Liver (tissue), 9 donors: ENCODE results near the gene GRIK2. TPM values are rescaled to one million over a fixed set of nuclear protein-coding genes. Genes with fewer than 3 reads are reported as not detected.

ENCODE experiments used
- DNase-seq: peaks from one replicate; pipeline ENCODE4 v3.0.0-alpha.2; 2017; ENCODE audit warnings: low spot score
- H3K27ac ChIP-seq, 2 donors: one replicate each; pipeline ENCODE4 v1.7.0; 2013; ENCODE audit warnings: inconsistent platforms in 2 of 2, low read length in 2 of 2, control low read depth in 1 of 2, low read depth in 1 of 2, mild to moderate bottlenecking in 1 of 2
- H3K27me3 ChIP-seq, 4 donors: one replicate each; pipeline versions ENCODE4 v1.6.1 to v1.7.0; 2013; ENCODE audit warnings: low read length in 3 of 4, inconsistent platforms in 1 of 4, mild to moderate bottlenecking in 1 of 4, moderate library complexity in 1 of 4; ENCODE audit not compliant: control insufficient read depth in 4 of 4, insufficient read depth in 4 of 4
- H3K36me3 ChIP-seq, 4 donors: one replicate each; pipeline versions ENCODE4 v1.6.1 to v1.7.0; 2013; ENCODE audit warnings: low read length in 3 of 4, mild to moderate bottlenecking in 3 of 4, low read depth in 1 of 4, moderate library complexity in 1 of 4; ENCODE audit not compliant: control insufficient read depth in 4 of 4, insufficient read depth in 3 of 4
- H3K4me1 ChIP-seq, 4 donors: one replicate each; pipeline versions ENCODE4 v1.6.1 to v1.7.0; 2013; ENCODE audit warnings: low read length in 3 of 4, mild to moderate bottlenecking in 3 of 4, moderate library complexity in 1 of 4; ENCODE audit not compliant: control insufficient read depth in 4 of 4, insufficient read depth in 4 of 4
- H3K4me3 ChIP-seq, 3 donors: one replicate each; pipeline versions ENCODE4 v1.6.1 to v1.7.0; 2013; ENCODE audit warnings: low read length in 3 of 3, control low read depth in 1 of 3, low read depth in 1 of 3, mild to moderate bottlenecking in 1 of 3
- H3K9ac ChIP-seq, 2 donors: one replicate each; pipeline ENCODE4 v1.7.0; 2013; ENCODE audit warnings: low read length in 2 of 2, mild to moderate bottlenecking in 2 of 2, moderate library complexity in 2 of 2, control low read depth in 1 of 2, low read depth in 1 of 2
- H3K9me3 ChIP-seq, 4 donors: one replicate each; pipeline versions ENCODE4 v1.6.1 to v1.7.0; 2013; ENCODE audit warnings: low read length in 3 of 4; ENCODE audit not compliant: control insufficient read depth in 4 of 4
- CTCF ChIP-seq: fragments of 150-350 bp; IDR thresholded peaks from 2 replicates; pipeline ENCODE4 v1.5.1; 2017; ENCODE audit warnings: improper control_type of control experiment, low read depth, low read length; ENCODE audit not compliant: missing input control
- EGR1 ChIP-seq, 2 donors: IDR thresholded peaks; 2 replicates each; pipeline ENCODE4 v1.6.1; 2016 to 2018; ENCODE audit warnings: antibody characterized with exemption in 2 of 2, low read depth in 2 of 2
- FOXA1 ChIP-seq: IDR thresholded peaks from 2 replicates; pipeline ENCODE4 v1.6.1; 2016; ENCODE audit warnings: antibody characterized with exemption
- FOXA2 ChIP-seq: IDR thresholded peaks from 2 replicates; pipeline ENCODE4 v1.6.1; 2016; ENCODE audit warnings: antibody characterized with exemption
- GABPA ChIP-seq, 2 donors: IDR thresholded peaks in 1 of 2; conservative IDR thresholded peaks in 1 of 2; 2 replicates each; pipeline ENCODE4 v1.6.1; 2016; ENCODE audit warnings: antibody characterized with exemption in 2 of 2, mild to moderate bottlenecking in 1 of 2, moderate library complexity in 1 of 2
- HNF4A ChIP-seq, 2 donors: conservative IDR thresholded peaks; 2 replicates each; pipeline ENCODE4 v1.6.1; 2016; ENCODE audit warnings: antibody characterized with exemption in 2 of 2, mild to moderate bottlenecking in 2 of 2
- HNF4G ChIP-seq: IDR thresholded peaks from 2 replicates; pipeline ENCODE4 v1.6.1; 2016; ENCODE audit warnings: antibody characterized with exemption
- JUND ChIP-seq, 2 donors: IDR thresholded peaks; 2 replicates each; pipeline ENCODE4 v1.6.1; 2016; ENCODE audit warnings: antibody characterized with exemption in 2 of 2
- NR2F2 ChIP-seq: IDR thresholded peaks from 2 replicates; pipeline ENCODE4 v1.6.1; 2016; ENCODE audit warnings: antibody characterized with exemption
- RXRA ChIP-seq, 2 donors: IDR thresholded peaks; 2 replicates each; pipeline ENCODE4 v1.6.1; 2017 to 2018; ENCODE audit warnings: antibody characterized with exemption in 2 of 2, mild to moderate bottlenecking in 1 of 2
- SP1 ChIP-seq: IDR thresholded peaks from 2 replicates; pipeline ENCODE4 v1.6.1; 2018; ENCODE audit warnings: antibody characterized with exemption, mild to moderate bottlenecking
- TAF1 ChIP-seq: conservative IDR thresholded peaks from 2 replicates; pipeline ENCODE4 v1.6.1; 2016; ENCODE audit warnings: antibody characterized with exemption, mild to moderate bottlenecking
- YY1 ChIP-seq: IDR thresholded peaks from 2 replicates; pipeline ENCODE4 v1.6.1; 2016; ENCODE audit warnings: antibody characterized with exemption, mild to moderate bottlenecking
- WGBS: extraction: QIAGEN DNeasy Blood & Tissue Kit; methylation state at CpG from one replicate; pipeline ENCODE4 v1.1.7; 2013; 5-methylcytosine and 5-hydroxymethylcytosine counted together
- polyA plus RNA-seq, 2 donors: library from polyadenylated mRNA; stranded (reverse) in 1 of 2; unstranded in 1 of 2; fragments of 200-250 nt in 1 of 2; fragments of >200 nt in 1 of 2; fragmentation: Nextera tagmentation in 1 of 2; extraction: Ambion mirVana in 1 of 2; gene quantifications; one replicate each; pipeline versions ENCODE4 v1.2.1 to v1.2.3, GENCODE V29; 2013 to 2015
- total RNA-seq, 2 donors: library from RNA; depleted of rRNA; stranded (reverse); fragments of >200 nt; gene quantifications; one replicate each; pipeline ENCODE4 v1.2.3, GENCODE V29; 2014
- TF ChIP-seq, protein P1 (sequence below): IDR thresholded peaks from 2 replicates; pipeline ENCODE4 v1.6.1; 2016; ENCODE audit warnings: antibody characterized with exemption
- TF ChIP-seq, protein P2 (sequence below): IDR thresholded peaks from 2 replicates; pipeline ENCODE4 v1.6.1; 2016; ENCODE audit warnings: antibody characterized with exemption, mild to moderate bottlenecking
- TF ChIP-seq, protein P3 (sequence below): IDR thresholded peaks from 2 replicates; pipeline ENCODE4 v1.6.1; 2016; ENCODE audit warnings: antibody characterized with exemption
- TF ChIP-seq, protein P4 (sequence below): IDR thresholded peaks from 2 replicates; pipeline ENCODE4 v1.6.1; 2016; ENCODE audit warnings: antibody characterized with exemption
- donor health status: healthy.
- donor health status: healthy.
- donor health status: healthy.
- donor health status: healthy.
- donor health status: healthy.

The GRIK2 gene
- total and polyA plus RNA-seq, 4 donors, result 0.02 to 0.17 (median 0.05) TPM

- TF ChIP-seq EGR1 (IDR thresholded peaks at IDR 0.05; ENCODE audit: low read depth in 2 of 2), result no peak
- no peak for TF ChIP-seq RXRA (IDR thresholded peaks at IDR 0.05)
These were observed 165.2 kb downstream of the GRIK2 start (continued) for GRCh38 chr6:101558712-101559111.

DNA sequence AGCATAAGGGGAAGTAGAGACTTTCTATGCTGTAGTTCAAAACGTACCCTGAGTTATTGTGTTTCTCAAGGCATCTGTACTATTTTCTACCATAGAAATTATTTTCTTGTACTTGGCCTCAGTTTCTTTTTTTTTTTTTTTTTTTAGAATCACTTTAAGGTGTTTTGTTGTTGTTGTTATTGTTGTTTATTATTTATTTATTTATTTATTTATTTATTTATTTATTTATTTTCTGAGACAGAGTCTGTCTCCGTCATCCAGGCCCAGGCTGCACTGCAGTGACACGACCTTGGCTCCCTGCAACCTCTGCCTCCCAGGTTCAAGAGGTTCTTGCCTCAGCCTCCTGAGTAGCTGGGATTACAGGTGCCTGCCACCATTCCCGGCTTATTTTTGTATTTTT is 179.1 kb downstream of the GRIK2 start:
- no peak for TF ChIP-seq EGR1 (IDR thresholded peaks at IDR 0.05; ENCODE audit: low read depth in 2 of 2)
- TF ChIP-seq SP1, result no peak
- TF ChIP-seq, protein P1, sequence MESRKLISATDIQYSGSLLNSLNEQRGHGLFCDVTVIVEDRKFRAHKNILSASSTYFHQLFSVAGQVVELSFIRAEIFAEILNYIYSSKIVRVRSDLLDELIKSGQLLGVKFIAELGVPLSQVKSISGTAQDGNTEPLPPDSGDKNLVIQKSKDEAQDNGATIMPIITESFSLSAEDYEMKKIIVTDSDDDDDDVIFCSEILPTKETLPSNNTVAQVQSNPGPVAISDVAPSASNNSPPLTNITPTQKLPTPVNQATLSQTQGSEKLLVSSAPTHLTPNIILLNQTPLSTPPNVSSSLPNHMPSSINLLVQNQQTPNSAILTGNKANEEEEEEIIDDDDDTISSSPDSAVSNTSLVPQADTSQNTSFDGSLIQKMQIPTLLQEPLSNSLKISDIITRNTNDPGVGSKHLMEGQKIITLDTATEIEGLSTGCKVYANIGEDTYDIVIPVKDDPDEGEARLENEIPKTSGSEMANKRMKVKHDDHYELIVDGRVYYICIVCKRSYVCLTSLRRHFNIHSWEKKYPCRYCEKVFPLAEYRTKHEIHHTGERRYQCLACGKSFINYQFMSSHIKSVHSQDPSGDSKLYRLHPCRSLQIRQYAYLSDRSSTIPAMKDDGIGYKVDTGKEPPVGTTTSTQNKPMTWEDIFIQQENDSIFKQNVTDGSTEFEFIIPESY, result no peak
- no peak for TF ChIP-seq GABPA (IDR thresholded peaks at IDR 0.05 in 1 of 2, conservative IDR thresholded peaks at IDR 0.05 in 1 of 2)
- no peak for TF ChIP-seq HNF4A (conservative IDR thresholded peaks at IDR 0.05)
- no peak for TF ChIP-seq FOXA2
- TF ChIP-seq NR2F2, result no peak
- TF ChIP-seq TAF1, result no peak
- no peak for TF ChIP-seq YY1
- TF ChIP-seq, protein P2, sequence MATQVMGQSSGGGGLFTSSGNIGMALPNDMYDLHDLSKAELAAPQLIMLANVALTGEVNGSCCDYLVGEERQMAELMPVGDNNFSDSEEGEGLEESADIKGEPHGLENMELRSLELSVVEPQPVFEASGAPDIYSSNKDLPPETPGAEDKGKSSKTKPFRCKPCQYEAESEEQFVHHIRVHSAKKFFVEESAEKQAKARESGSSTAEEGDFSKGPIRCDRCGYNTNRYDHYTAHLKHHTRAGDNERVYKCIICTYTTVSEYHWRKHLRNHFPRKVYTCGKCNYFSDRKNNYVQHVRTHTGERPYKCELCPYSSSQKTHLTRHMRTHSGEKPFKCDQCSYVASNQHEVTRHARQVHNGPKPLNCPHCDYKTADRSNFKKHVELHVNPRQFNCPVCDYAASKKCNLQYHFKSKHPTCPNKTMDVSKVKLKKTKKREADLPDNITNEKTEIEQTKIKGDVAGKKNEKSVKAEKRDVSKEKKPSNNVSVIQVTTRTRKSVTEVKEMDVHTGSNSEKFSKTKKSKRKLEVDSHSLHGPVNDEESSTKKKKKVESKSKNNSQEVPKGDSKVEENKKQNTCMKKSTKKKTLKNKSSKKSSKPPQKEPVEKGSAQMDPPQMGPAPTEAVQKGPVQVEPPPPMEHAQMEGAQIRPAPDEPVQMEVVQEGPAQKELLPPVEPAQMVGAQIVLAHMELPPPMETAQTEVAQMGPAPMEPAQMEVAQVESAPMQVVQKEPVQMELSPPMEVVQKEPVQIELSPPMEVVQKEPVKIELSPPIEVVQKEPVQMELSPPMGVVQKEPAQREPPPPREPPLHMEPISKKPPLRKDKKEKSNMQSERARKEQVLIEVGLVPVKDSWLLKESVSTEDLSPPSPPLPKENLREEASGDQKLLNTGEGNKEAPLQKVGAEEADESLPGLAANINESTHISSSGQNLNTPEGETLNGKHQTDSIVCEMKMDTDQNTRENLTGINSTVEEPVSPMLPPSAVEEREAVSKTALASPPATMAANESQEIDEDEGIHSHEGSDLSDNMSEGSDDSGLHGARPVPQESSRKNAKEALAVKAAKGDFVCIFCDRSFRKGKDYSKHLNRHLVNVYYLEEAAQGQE, result no peak
- TF ChIP-seq RXRA (IDR thresholded peaks at IDR 0.05), result no peak
- no peak for TF ChIP-seq CTCF
- no peak for TF ChIP-seq JUND (IDR thresholded peaks at IDR 0.05)
- no peak for TF ChIP-seq FOXA1
- TF ChIP-seq, protein P3, sequence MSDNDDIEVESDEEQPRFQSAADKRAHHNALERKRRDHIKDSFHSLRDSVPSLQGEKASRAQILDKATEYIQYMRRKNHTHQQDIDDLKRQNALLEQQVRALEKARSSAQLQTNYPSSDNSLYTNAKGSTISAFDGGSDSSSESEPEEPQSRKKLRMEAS, result no peak
- TF ChIP-seq, protein P4, sequence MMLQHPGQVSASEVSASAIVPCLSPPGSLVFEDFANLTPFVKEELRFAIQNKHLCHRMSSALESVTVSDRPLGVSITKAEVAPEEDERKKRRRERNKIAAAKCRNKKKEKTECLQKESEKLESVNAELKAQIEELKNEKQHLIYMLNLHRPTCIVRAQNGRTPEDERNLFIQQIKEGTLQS, result no peak
- no peak for TF ChIP-seq HNF4G
- no peak overlapping the region for H3K9ac ChIP-seq
- 89% methylated on average over 4 of the region's 4 CpGs for WGBS
- no peaks in the 10 kb centered on the region for H3K27me3 ChIP-seq
- no peaks in the 10 kb centered on the region for H3K4me1 ChIP-seq
- H3K4me3 ChIP-seq, result no peak overlapping the region
- DNase-seq, result no peak
- no peaks in the 10 kb centered on the region for H3K36me3 ChIP-seq
- H3K27ac ChIP-seq, result no peak overlapping the region
- no peaks in the 10 kb centered on the region for H3K9me3 ChIP-seq
